Transverse colon (tissue), 4 donors: ENCODE results near the gene KRT74.

ENCODE experiments used
- POLR2AphosphoS5 ChIP-seq, 3 donors: sonication (generic); formaldehyde crosslinking; IDR thresholded peaks; one replicate each; pipeline ENCODE4 v1.6.1; 2016; ENCODE audit warnings: antibody characterized with exemption in 3 of 3
- TF ChIP-seq, protein P1 (sequence below), 5 experiments: fragments of 200-600 bp in 3 of 5; fragments of 450-650 bp in 2 of 5; sonication (generic) in 3 of 5; IDR thresholded peaks; 1 replicate in 2 of 5; 2 replicates in 3 of 5; pipeline ENCODE4 v1.5.1; 2016 to 2017; ENCODE audit warnings: antibody characterized with exemption in 5 of 5, inconsistent platforms in 3 of 5, mild to moderate bottlenecking in 2 of 5, moderate library complexity in 1 of 5

DNA sequence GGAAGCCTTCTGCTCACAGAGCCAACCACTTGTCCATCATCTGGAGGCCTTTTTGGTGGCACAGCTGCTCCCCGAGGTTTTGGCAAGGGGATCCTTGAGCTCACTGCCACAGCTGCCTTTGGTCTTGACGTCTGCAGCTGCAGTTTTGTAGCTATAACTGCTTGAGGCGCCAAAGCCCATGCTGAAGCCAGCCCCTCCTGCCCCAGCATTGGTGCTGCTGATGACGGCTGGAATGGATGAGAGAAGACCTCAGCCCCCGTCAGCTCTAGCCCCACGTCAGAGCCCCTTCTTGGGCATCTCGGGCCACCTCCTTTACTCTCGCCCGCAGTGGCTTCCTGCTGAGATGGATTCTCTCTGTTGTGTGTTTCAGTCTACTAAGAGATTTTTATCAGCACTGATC is 12.3 kb upstream of the KRT74 start:
- TF ChIP-seq, protein P1, sequence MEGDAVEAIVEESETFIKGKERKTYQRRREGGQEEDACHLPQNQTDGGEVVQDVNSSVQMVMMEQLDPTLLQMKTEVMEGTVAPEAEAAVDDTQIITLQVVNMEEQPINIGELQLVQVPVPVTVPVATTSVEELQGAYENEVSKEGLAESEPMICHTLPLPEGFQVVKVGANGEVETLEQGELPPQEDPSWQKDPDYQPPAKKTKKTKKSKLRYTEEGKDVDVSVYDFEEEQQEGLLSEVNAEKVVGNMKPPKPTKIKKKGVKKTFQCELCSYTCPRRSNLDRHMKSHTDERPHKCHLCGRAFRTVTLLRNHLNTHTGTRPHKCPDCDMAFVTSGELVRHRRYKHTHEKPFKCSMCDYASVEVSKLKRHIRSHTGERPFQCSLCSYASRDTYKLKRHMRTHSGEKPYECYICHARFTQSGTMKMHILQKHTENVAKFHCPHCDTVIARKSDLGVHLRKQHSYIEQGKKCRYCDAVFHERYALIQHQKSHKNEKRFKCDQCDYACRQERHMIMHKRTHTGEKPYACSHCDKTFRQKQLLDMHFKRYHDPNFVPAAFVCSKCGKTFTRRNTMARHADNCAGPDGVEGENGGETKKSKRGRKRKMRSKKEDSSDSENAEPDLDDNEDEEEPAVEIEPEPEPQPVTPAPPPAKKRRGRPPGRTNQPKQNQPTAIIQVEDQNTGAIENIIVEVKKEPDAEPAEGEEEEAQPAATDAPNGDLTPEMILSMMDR (IDR thresholded peaks at IDR 0.05): no peak
- TF ChIP-seq POLR2AphosphoS5 (IDR thresholded peaks at IDR 0.05): no peak
